Measurements from ENCODE around the gene DNAJB6.
"Not testable (repeated sequence)": the region's sequence is repeated elsewhere in the genome, so short reads cannot be mapped to it uniquely, and the experiment has no call there.

DNAJB6 gene

GRCh38 chr7:157442993-157443831 is 106.4 kb downstream of the DNAJB6 start:
- DNase-seq (ENCODE audit: low spot score): no peak

- no peak for DNase-seq (ENCODE audit: low spot score)
These were observed 107.4 kb downstream of the DNAJB6 start for GRCh38 chr7:157444011-157444842.

- no peak for DNase-seq (ENCODE audit: low spot score)
These were observed 108.0 kb downstream of the DNAJB6 start for GRCh38 chr7:157444843-157445135.

- DNase-seq (ENCODE audit: low spot score): no peak
These were observed 108.6 kb downstream of the DNAJB6 start for GRCh38 chr7:157445246-157445955.

GRCh38 chr7:157445956-157446295 is 109.1 kb downstream of the DNAJB6 start:
- no peak for DNase-seq (ENCODE audit: low spot score)

GRCh38 chr7:157446322-157446721 is 109.5 kb downstream of the DNAJB6 start:
- no peak for DNase-seq (ENCODE audit: low spot score)

GRCh38 chr7:157454003-157454402 is 117.2 kb downstream of the DNAJB6 start:
- not testable (repeated sequence) for DNase-seq (ENCODE audit: low spot score)

- no peak for DNase-seq (ENCODE audit: low spot score)
These were observed 120.8 kb downstream of the DNAJB6 start for GRCh38 chr7:157457355-157458253.

GRCh38 chr7:157458254-157458633 is 121.4 kb downstream of the DNAJB6 start:
- no peak for DNase-seq (ENCODE audit: low spot score)

- DNase-seq (ENCODE audit: low spot score): no peak
These were observed 123.2 kb downstream of the DNAJB6 start for GRCh38 chr7:157459966-157460365.

- no peak for DNase-seq (ENCODE audit: low spot score)
These were observed 123.9 kb downstream of the DNAJB6 start for GRCh38 chr7:157460721-157461120.

GRCh38 chr7:157461573-157462418 is 125.0 kb downstream of the DNAJB6 start:
- no peak for DNase-seq (ENCODE audit: low spot score)

- DNase-seq (ENCODE audit: low spot score): no peak
These were observed 125.6 kb downstream of the DNAJB6 start for GRCh38 chr7:157462419-157462771.

- no peak for DNase-seq (ENCODE audit: low spot score)
These were observed 126.0 kb downstream of the DNAJB6 start for GRCh38 chr7:157462840-157463239.

GRCh38 chr7:157463245-157463644 is 126.4 kb downstream of the DNAJB6 start:
- no peak for DNase-seq (ENCODE audit: low spot score)

- DNase-seq (ENCODE audit: low spot score): peak; percentile 2
These were observed 127.5 kb downstream of the DNAJB6 start for GRCh38 chr7:157464111-157464970.

- DNase-seq (ENCODE audit: low spot score): no peak
These were observed 128.4 kb downstream of the DNAJB6 start for GRCh38 chr7:157464971-157465886.

- no peak for DNase-seq (ENCODE audit: low spot score)
These were observed 129.4 kb downstream of the DNAJB6 start for GRCh38 chr7:157465891-157466866.
